DMS 273 treated with DMSO at 0.1 percent for 48 hours (cell line): Measurements from ENCODE around the gene DPP6.

ENCODE experiments used
- DNase-seq: peaks from one replicate; lab custom pipeline; 2025; lab: John Stamatoyannopoulos, UW

Gene DPP6

DNA sequence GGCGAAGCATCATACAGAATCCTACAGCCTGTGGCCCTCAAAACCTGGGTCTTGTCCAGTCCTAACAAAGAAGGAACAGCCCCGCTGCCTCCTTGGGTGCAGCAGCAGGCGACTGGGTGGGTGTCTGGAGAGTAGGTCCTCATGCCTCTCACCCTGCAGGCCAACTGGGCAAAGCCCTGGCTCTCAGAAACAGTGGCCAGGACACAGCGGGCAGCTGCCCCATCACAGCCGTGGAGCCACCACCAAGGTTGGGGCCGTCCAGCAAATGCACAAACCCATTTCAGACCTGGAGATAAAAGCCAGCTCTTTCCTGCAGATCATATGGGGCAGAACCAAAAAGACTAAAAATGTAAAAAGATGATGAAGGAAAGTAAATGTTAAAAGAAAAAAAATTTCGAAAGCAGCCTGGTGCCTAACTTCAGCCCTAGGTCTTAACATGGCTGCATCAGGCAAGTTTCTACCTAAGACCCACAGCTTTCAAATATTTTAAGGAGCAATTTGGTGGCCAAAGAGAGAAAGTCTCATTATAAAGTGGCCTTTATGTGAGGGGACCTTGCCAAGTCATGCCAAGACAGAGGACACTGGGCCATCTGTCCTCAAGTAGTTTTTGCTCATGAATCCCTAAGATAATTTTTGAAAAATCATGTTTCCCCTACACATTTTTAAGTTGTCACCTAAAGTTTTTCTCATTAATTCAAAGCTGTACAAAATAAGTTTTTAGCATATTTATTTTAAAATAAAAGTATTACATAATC, 808.6 kb downstream of the DPP6 start:
- no peak for DNase-seq

GRCh38 chr7:154861589-154861988, 809.4 kb downstream of the DPP6 start:
- DNase-seq, result no peak

GRCh38 chr7:154862153-154862791, 810.1 kb downstream of the DPP6 start:
- no peak for DNase-seq

DNA sequence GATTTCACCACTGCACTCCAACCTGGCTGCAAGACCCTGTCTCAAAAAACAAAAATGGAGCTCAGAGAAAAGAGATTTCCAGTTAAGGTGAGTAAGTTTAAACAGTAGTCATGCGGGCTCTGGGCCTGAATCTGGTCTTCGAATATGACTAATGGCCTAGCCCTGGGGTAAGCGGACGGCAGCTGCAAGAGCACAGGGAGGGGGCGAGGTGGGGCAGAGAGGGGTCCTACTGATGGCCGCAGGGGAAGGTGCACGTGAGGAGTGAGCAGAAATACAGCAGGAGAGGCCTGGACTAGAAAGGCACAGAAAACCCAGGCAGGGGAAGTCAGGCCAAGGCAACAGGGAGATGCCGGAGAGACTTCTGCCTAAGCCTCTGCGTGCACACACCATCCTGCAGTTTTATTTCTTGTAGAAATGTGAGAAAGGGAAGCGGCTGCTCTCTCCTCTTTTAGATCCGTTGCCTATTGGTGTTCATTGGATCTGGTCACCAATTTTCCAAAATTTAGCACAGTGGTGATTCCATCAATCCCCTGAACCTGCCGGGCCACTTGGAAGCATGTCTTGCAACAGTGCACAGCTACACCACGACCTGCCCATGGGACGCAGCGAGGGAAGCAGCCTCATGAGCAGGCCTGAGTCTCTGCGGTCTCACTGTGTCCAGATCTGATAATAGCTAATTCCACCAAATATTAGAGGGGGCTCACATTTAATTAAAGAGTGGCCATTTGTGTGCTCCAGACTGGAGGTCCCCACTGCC, 811.7 kb downstream of the DPP6 start:
- no peak for DNase-seq

- no peak for DNase-seq
Measured at GRCh38 chr7:154864523-154864891, 812.3 kb downstream of the DPP6 start.

DNA sequence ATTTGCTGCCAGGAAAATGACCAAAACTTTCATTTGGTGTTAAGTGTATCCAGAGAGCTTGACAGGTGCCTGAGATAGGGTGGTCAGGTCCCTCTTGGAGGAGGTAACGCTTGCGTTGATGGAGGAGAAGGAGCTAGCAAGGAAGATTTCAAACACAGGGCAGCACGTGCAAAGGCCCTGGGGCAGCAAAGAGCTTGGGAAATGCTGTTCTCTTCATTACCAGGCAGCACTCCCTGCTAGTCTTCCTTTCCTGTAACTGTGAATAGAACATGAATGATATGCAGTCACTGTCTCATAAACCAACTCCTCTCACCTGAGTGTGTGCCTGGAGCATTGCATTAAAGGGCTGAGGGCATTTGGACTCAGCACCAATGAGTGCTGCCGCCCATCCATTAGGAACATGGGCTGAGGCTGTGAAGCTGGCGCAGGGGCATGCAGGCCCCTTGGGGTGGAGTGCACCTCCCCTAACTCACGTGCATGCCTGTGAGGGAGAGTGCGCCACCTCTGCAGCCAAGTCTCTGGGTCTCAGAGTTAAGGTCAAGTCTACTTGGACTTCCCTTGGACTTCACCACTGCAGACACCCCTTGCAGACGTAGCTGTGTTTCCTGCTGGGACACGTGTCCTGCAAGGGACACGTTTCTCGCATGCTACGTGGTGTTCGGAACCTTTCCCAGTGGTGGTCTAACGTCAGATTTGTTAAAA, 813.9 kb downstream of the DPP6 start:
- no peak for DNase-seq

- DNase-seq, result no peak
Measured at GRCh38 chr7:154867068-154867467, 814.9 kb downstream of the DPP6 start.

DNA sequence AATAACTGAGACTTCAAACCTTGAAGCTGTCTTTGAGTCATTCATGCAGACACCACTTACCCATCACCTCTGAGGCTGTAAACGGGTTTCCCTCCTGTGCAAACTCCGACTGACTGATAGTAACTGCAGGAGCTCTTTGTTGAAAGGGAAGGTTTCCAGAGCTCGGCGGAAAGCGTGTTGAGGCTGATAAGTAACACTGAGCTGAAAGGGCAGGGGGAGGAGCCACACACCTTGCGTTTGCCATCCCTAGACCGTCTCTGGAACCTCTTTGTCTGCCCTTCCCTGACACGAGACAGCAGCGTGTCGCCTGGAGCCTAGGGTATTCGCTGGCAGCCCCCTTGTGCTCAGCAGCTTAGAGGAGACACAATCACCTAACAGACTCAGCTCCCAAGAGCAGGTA, 816.7 kb downstream of the DPP6 start:
- no peak for DNase-seq

GRCh38 chr7:154869436-154869835, 817.2 kb downstream of the DPP6 start:
- DNase-seq, result no peak

DNA sequence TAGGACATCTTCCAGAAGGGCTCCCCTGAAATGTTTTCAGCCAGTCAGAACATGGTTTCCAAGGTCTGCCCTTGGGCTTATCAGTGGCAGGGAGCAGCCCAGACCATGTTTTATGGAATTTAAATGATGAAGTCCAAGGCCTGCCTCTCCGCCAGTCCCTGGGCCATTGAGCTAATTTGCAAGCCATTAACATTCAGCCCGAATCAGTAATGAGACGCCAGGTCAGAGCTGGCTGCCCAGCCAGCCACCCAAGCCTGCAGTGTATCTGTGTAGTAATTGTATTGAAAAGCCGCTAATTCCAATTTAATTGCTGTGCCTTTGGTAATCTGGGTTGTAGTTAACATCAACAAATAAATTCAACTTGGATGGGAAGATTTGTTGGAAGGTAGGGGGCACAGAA, 819.3 kb downstream of the DPP6 start:
- no peak for DNase-seq

- DNase-seq, result no peak
Measured at GRCh38 chr7:154871928-154872750, 819.9 kb downstream of the DPP6 start.

DNA sequence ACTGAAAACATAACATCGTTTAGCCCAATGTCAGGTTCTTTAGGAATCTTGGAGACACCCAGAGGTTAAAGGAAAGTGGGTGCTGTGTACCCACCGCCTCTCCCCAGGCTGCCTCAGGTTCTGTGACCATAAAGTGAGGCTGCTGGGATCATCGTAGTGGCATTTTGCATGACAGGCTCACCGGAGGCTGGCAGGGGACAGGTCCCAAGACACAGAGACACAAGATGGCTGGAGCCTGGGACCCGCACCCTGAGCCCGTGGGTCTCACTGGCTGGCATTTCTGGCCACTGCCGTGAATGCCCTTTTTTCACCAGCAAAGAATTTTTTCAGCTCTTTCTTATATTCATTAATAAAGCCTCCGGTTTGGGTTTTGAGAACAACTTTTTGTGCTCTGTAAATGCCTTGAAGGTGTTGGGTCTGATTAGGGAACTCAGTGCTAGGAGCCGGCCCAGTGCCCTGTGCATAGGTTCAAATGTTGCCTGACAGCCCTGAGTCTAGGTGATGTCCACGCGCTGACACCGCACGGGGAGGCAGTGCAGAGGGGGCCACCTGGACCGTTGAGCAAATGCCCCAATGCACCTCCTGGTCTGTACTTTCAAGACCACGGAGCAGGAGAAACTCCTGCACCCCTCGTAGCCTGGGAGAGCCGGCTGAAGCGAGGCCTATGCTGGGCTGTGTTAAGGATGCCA, 820.8 kb downstream of the DPP6 start:
- no peak for DNase-seq

GRCh38 chr7:154873500-154874121, 821.4 kb downstream of the DPP6 start:
- DNase-seq, result no peak

DNA sequence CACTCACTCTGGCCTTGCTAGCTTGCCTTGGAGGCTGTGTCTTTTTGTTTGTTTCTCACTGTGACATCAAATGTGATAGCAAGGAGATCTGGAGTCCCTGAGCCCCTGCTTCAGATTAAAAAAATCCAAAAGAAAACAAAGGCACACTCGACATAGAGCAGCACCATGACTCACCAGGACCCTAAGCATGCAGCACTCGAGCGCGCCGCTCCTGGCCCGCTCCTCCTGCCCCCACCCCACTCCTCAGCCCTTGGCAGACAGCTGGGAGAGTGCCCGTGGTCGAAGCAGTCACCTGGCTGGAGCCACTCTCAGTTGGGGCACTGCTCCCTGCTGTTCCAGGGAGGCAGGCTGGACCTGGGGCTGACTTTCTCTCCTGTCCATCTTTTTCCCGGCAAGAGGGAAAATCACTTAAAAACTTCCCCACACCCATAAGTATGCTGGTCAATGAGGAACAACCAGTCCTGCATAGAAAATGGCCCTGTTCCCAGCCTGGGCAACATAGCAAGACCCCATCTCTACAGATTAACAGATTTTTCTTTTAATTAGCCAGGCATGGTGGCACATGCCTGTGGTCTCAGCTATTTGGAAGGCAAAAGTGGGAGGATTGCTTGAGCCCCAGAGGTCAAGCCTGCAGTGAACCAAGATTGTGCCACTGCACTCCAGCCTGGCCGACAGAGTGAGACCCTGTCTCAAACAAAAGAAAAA, 822.4 kb downstream of the DPP6 start:
- DNase-seq, result no peak

DNA sequence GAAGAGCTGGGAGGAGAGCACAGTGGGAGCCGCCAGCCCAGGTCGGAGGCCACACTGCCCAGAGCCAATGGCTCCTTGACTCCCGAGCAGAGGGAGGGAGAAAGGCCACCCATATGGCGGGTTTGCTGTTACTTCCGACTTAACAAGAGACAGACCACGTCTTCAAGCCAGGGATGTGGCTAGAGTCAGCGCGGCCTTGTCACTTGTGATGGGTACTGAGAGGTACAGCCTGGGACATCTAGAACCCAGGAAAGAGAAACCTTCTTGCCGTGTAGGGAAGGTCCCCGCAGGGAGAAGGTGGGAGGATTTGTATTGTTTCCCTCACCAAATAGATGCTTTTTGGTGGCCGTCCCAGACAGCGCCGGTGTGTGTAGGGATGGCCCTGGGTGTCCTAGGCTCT, 823.1 kb downstream of the DPP6 start:
- DNase-seq, result no peak

DNA sequence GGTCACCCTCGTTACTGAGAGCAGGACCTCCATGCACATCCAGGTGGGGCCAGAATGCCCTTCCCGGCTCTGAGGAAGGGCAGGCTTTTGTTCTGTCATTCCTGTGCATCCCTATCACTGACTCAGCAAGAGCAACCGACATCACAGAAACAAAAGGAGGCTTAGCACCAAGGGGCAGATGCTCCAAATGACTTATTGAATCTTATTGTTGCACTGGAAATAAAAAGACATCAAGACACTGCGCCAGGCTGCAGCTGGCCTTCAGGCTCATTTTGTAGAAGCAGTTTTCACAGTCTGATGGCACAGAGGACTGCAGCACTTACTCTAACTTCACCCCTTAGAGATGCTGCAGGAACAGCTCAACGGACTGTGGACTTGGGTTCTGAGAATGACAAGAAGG, 824.3 kb downstream of the DPP6 start:
- no peak for DNase-seq

- DNase-seq, result no peak
Measured at GRCh38 chr7:154877031-154877430, 824.8 kb downstream of the DPP6 start.

DNA sequence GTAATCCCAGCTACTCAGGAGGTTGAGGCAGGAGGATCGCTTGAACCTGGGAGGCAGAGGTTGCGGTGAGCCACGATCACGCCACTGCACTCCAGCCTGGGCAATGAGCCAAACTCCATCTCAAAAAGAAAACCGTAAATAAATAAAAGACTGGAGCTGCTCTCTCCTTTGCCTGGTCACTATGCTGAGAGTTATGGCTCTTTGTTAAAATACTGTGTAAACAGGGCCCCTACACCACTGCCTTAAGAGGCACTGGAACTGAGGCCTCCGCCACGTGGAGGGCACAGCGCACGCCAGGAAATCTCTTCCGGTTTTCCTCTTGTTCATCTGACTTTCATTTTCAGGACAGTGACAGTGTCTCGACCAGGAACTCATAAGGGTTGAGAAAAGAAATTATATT, 827.4 kb downstream of the DPP6 start:
- no peak for DNase-seq

GRCh38 chr7:154880513-154880912, 828.3 kb downstream of the DPP6 start:
- no peak for DNase-seq

DNA sequence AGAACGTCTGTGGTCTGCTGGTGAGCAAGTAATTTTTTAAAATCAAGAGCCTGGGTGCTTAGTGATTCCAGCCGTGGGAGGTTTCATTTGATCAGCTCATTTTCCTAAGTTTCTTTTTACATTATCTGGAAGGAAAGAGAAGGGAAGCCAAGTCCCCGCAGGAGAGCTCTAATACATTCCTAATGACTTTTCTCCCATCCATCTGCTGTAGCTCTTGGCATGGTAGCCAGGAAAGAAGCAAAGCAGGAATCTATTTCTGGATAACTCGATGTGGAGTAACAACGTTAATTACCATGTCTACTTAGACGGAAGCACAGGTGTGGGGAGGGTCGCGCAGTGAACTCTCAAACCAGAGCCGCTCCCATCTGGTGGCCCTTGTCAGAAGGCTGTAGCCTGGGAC, 828.8 kb downstream of the DPP6 start:
- no peak for DNase-seq
